ENCODE data around the gene ALDH3B1. TPM values are rescaled to one million over a fixed set of nuclear protein-coding genes. Genes with fewer than 3 reads are reported as not detected.

ALDH3B1 gene
- total RNA-seq, 1 experiment from 2014 or later, result 64.8 TPM

- no peak for DNase-seq (ENCODE audit: low spot score)
These were observed 21.0 kb downstream of the ALDH3B1 start for GRCh38 chr11:68031144-68031464.

- no peak for DNase-seq (ENCODE audit: low spot score)
These were observed 21.9 kb downstream of the ALDH3B1 start for GRCh38 chr11:68032003-68032402.

GRCh38 chr11:68032997-68033707 lies 23.0 kb downstream of the ALDH3B1 start:
- DNase-seq (ENCODE audit: low spot score), result no peak

- DNase-seq (ENCODE audit: low spot score), result no peak
These were observed 23.6 kb downstream of the ALDH3B1 start for GRCh38 chr11:68033708-68034045.

GRCh38 chr11:68035266-68035876 lies 25.2 kb downstream of the ALDH3B1 start:
- no peak for DNase-seq (ENCODE audit: low spot score)

GRCh38 chr11:68036141-68036716 lies 26.1 kb downstream of the ALDH3B1 start:
- no peak for DNase-seq (ENCODE audit: low spot score)

- no peak for DNase-seq (ENCODE audit: low spot score)
These were observed 26.7 kb downstream of the ALDH3B1 start for GRCh38 chr11:68036717-68037239.

GRCh38 chr11:68037411-68038225 lies 27.5 kb downstream of the ALDH3B1 start:
- no peak for DNase-seq (ENCODE audit: low spot score)

GRCh38 chr11:68038226-68038717 lies 28.1 kb downstream of the ALDH3B1 start:
- DNase-seq (ENCODE audit: low spot score), result no peak

- peak; percentile 80 for DNase-seq (ENCODE audit: low spot score)
These were observed 28.8 kb downstream of the ALDH3B1 start, which contains the start of gene TCIRG1 for GRCh38 chr11:68038718-68039525. TCIRG1 (plus strand) TSS chr11:68039025; CDS start chr11:68041272, 2,247 bp downstream.

- no peak for DNase-seq (ENCODE audit: low spot score)
These were observed 29.5 kb downstream of the ALDH3B1 start for GRCh38 chr11:68039526-68040086.

- peak; percentile 65 for DNase-seq (ENCODE audit: low spot score)
These were observed 30.2 kb downstream of the ALDH3B1 start for GRCh38 chr11:68040101-68040956.

GRCh38 chr11:68040957-68041591 lies 30.9 kb downstream of the ALDH3B1 start:
- no peak for DNase-seq (ENCODE audit: low spot score)

GRCh38 chr11:68041617-68042218 lies 31.6 kb downstream of the ALDH3B1 start:
- no peak for DNase-seq (ENCODE audit: low spot score)

- DNase-seq (ENCODE audit: low spot score), result no peak
These were observed 32.3 kb downstream of the ALDH3B1 start for GRCh38 chr11:68042219-68043028.

GRCh38 chr11:68043029-68043348 lies 32.9 kb downstream of the ALDH3B1 start:
- DNase-seq (ENCODE audit: low spot score), result peak; percentile 58

- peak; percentile 96 for DNase-seq (ENCODE audit: low spot score)
These were observed 33.4 kb downstream of the ALDH3B1 start for GRCh38 chr11:68043349-68044144.
